ENCODE results near the gene STK4.

STK4 gene

GRCh38 chr20:45085289-45085688 lies 119.0 kb downstream of the STK4 start:
- no peak for TF ChIP-seq CTCF (IDR thresholded peaks at IDR 0.05)
- Histone ChIP-seq H3K4me3 (no peak overlapping the region), H3K27ac (no peak overlapping the region)
- no peak for DNase-seq (ENCODE audit: low spot score)

- DNase-seq (ENCODE audit: low spot score) = no peak
- TF ChIP-seq CTCF (IDR thresholded peaks at IDR 0.05) = no peak
- Histone ChIP-seq H3K4me3 (no peak overlapping the region), H3K27ac (no peak overlapping the region)
These were observed 119.6 kb downstream of the STK4 start for GRCh38 chr20:45085867-45086266.

GRCh38 chr20:45087097-45087790 lies 120.9 kb downstream of the STK4 start:
- no peak for DNase-seq (ENCODE audit: low spot score)
- no peak overlapping the region for H3K27ac ChIP-seq
- no peak for TF ChIP-seq CTCF (IDR thresholded peaks at IDR 0.05)
- H3K4me3 ChIP-seq = no peak overlapping the region

- Histone ChIP-seq H3K4me3 (no peak overlapping the region), H3K27ac (no peak overlapping the region)
- no peak for DNase-seq (ENCODE audit: low spot score)
- no peak for TF ChIP-seq CTCF (IDR thresholded peaks at IDR 0.05)
These were observed 121.5 kb downstream of the STK4 start for GRCh38 chr20:45087814-45088213.

GRCh38 chr20:45088247-45088646 lies 121.9 kb downstream of the STK4 start:
- Histone ChIP-seq H3K4me3 (no peak overlapping the region), H3K27ac (no peak overlapping the region)
- DNase-seq (ENCODE audit: low spot score) = no peak
- TF ChIP-seq CTCF (IDR thresholded peaks at IDR 0.05) = no peak

GRCh38 chr20:45090481-45090880 lies 124.2 kb downstream of the STK4 start:
- Histone ChIP-seq H3K27ac (no peak overlapping the region), H3K4me3 (no peak overlapping the region)
- no peak for TF ChIP-seq CTCF (IDR thresholded peaks at IDR 0.05)
- no peak for DNase-seq (ENCODE audit: low spot score)

- Histone ChIP-seq H3K27ac (no peak overlapping the region), H3K4me3 (no peak overlapping the region)
- no peak for TF ChIP-seq CTCF (IDR thresholded peaks at IDR 0.05)
- no peak for DNase-seq (ENCODE audit: low spot score)
These were observed 125.1 kb downstream of the STK4 start for GRCh38 chr20:45091366-45091765.

Measured in coronary artery (tissue), 2 donors.